IPS-18a (cell line): ENCODE measurements around the gene PTPRJ.

Source experiments
- H3K27ac ChIP-seq: one replicate; pipeline ENCODE4 v1.5.1; 2013; ENCODE audit warnings: low read length
- H3K27me3 ChIP-seq: one replicate; pipeline ENCODE4 v1.6.1; 2013; ENCODE audit warnings: mild to moderate bottlenecking, low read length; ENCODE audit not compliant: control insufficient read depth, insufficient read depth
- H3K36me3 ChIP-seq: one replicate; pipeline ENCODE4 v1.6.1; 2013; ENCODE audit warnings: low read depth, low read length; ENCODE audit not compliant: control insufficient read depth
- H3K4me1 ChIP-seq: one replicate; pipeline ENCODE4 v1.6.1; 2013; ENCODE audit warnings: low read depth, low read length; ENCODE audit not compliant: control insufficient read depth
- H3K4me3 ChIP-seq: one replicate; pipeline ENCODE4 v1.5.1; 2013; ENCODE audit warnings: low read length
- H3K9ac ChIP-seq: one replicate; pipeline ENCODE4 v1.6.1; 2013; ENCODE audit warnings: mild to moderate bottlenecking, low read length, moderate library complexity
- H3K9me3 ChIP-seq: one replicate; pipeline ENCODE4 v1.6.1; 2013; ENCODE audit warnings: low read depth, low read length; ENCODE audit not compliant: control insufficient read depth

The PTPRJ gene

DNA sequence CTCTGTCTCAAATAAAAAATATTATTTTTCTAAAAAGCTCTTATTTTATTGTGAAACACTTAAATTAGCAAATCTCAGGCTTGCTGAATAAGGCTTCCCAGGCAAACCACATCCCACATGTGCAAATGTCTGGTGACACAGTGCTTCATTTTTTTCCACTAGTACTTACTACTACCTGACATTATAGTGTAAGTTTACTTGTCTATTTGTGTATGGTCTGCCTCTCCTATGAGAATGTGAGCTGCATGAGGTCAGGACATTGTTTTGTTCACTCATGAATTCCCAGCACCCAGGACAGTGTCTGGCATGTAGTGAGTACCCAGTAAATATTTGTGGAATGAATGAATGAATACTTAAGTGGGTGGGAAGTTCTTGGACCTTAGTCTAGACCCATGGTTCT, 103.1 kb downstream of the PTPRJ start:
- Histone ChIP-seq H3K27ac (no peak overlapping the region), H3K9ac (no peak overlapping the region), H3K4me1 (peaks cover 5% of the 10 kb centered on the region), H3K4me3 (no peak overlapping the region), H3K9me3 (no peaks in the 10 kb centered on the region), H3K27me3 (no peaks in the 10 kb centered on the region), H3K36me3 (no peaks in the 10 kb centered on the region)

DNA sequence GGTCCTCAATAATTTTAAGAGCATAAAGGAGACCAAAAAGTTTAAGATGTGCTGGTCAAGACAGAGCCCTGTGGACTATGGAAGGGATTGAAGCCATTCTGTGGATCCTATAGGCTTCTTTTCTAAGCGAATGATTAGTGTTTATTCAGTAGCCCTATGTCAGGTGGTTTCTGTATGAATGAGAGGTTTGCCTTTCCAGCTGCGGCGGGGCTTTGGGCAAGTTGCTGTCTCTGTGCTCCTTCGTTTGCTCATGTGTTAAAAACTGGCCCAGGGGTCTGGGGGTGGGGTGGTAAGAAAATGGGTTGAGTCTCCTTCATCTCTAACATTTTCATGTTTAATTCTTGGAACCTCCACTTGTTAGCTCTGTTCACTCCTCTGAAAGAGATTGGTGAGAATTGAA, 105.3 kb downstream of the PTPRJ start:
- no peaks in the 10 kb centered on the region for H3K9me3 ChIP-seq
- no peak overlapping the region for H3K4me3 ChIP-seq
- no peak overlapping the region for H3K9ac ChIP-seq
- H3K36me3 ChIP-seq: no peaks in the 10 kb centered on the region
- no peak overlapping the region for H3K27ac ChIP-seq
- H3K27me3 ChIP-seq: no peaks in the 10 kb centered on the region
- H3K4me1 ChIP-seq: peaks cover 12% of the 10 kb centered on the region

DNA sequence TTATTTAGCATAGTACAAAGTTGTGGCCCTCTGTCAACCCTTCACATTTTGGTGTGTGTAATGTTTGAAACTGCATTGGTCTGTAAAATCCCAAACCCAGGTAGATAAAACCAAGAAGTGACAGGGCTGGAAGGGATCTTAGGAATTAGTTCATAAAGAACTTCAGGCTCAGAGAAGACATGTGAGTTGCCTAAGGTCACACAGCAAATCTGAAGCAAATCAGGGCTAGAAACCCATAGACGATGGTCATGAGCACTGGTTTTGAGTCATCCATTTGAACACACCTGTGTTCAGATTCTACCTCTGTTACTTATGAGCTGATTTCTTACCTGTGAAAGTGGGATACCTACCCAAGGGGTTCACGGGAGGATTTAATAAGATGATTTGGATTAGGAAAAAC, 107.1 kb downstream of the PTPRJ start:
- H3K9me3 ChIP-seq: no peaks in the 10 kb centered on the region
- peaks cover 10% of the 10 kb centered on the region for H3K4me1 ChIP-seq
- no peaks in the 10 kb centered on the region for H3K27me3 ChIP-seq
- no peak overlapping the region for H3K4me3 ChIP-seq
- no peaks in the 10 kb centered on the region for H3K36me3 ChIP-seq
- no peak overlapping the region for H3K27ac ChIP-seq
- no peak overlapping the region for H3K9ac ChIP-seq

- H3K4me3 ChIP-seq: no peak overlapping the region
- H3K36me3 ChIP-seq: no peaks in the 10 kb centered on the region
- H3K9ac ChIP-seq: no peak overlapping the region
- no peaks in the 10 kb centered on the region for H3K27me3 ChIP-seq
- H3K4me1 ChIP-seq: peaks cover 10% of the 10 kb centered on the region
- H3K9me3 ChIP-seq: no peaks in the 10 kb centered on the region
- H3K27ac ChIP-seq: no peak overlapping the region
Measured at GRCh38 chr11:48087974-48088681, 107.8 kb downstream of the PTPRJ start.

DNA sequence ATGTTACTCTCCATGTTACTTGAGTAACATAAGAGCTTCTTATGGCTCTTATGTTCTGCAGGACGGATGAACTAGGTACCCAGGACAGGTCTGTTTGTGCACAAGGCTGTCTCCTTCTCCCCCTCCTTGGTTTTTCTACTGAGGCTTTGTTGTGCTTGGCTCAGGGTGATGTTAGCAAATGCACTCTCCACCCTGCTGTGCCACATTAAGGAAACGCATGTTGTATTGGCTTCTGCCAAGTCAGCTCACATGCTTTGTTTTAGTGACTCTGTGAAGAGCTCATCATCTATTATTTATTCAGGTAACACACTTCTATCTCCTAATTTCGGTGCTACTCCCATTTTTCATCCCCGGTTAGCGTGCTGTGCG, 108.3 kb downstream of the PTPRJ start:
- no peak overlapping the region for H3K9ac ChIP-seq
- peaks cover 10% of the 10 kb centered on the region for H3K4me1 ChIP-seq
- H3K9me3 ChIP-seq: no peaks in the 10 kb centered on the region
- no peaks in the 10 kb centered on the region for H3K36me3 ChIP-seq
- H3K4me3 ChIP-seq: no peak overlapping the region
- no peaks in the 10 kb centered on the region for H3K27me3 ChIP-seq
- no peak overlapping the region for H3K27ac ChIP-seq

DNA sequence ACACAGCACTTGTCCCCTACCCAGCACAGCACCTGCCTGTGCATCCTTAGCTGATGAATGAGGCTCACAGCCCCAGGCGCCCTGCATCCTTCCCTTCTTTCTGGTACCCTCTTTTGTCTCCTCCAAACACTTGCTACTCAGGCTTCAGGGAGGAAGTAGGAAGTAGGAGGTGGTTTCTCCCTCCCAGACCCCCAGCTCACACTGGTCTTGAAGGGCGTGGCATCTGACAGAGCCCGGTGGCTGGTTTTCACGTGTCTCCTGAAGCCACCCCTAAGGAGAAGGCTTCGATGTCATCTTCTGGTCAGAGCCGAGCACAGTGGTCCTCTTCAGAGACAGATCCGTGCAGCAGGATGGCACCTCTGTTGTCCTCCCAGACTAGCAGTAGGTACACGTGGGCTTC, 109.8 kb downstream of the PTPRJ start:
- H3K9me3 ChIP-seq: no peaks in the 10 kb centered on the region
- H3K4me3 ChIP-seq: no peak overlapping the region
- no peaks in the 10 kb centered on the region for H3K36me3 ChIP-seq
- H3K27ac ChIP-seq: no peak overlapping the region
- H3K9ac ChIP-seq: no peak overlapping the region
- peaks cover 10% of the 10 kb centered on the region for H3K4me1 ChIP-seq
- H3K27me3 ChIP-seq: no peaks in the 10 kb centered on the region

DNA sequence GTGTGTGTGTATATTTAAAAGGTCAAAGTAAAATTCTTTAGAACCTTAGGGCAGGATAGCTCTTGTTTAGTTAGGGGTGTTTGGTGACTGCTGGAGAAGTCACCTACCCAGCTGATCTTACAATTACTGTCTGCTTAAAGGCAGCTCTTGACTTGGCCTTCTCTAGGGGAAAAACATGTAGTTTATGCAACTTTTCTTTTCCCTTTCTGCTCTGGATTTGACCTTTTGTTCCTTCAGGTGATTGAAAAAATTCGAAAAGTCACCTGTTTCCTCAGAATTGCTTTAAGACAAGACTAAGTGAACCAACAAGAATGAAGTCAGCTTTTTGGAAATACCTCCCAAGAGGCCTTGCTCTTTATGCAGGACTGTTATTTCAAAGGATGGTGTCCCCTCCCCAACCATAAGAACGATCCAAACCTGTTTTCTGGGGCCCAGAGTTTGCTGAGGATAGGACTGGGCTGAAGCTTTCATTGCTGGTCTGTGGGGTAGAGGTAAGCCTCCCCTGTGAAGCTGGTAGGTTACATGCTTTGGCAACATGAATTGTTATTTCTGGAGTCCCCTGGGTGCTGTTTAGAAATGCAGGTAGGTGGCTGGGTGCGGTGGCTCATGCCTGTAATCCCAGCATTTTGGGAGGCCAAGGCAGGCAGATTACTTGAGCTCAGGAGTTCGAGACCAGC, 111.2 kb downstream of the PTPRJ start:
- Histone ChIP-seq H3K27me3 (no peaks in the 10 kb centered on the region), H3K9me3 (no peaks in the 10 kb centered on the region), H3K4me1 (peaks cover 18% of the 10 kb centered on the region), H3K36me3 (no peaks in the 10 kb centered on the region), H3K4me3 (no peak overlapping the region), H3K9ac (no peak overlapping the region), H3K27ac (no peak overlapping the region)

GRCh38 chr11:48093323-48093722, 113.0 kb downstream of the PTPRJ start:
- Histone ChIP-seq H3K9ac (no peak overlapping the region), H3K4me3 (no peak overlapping the region), H3K27me3 (no peaks in the 10 kb centered on the region), H3K9me3 (no peaks in the 10 kb centered on the region), H3K36me3 (no peaks in the 10 kb centered on the region), H3K27ac (no peak overlapping the region), H3K4me1 (peaks cover 24% of the 10 kb centered on the region)

DNA sequence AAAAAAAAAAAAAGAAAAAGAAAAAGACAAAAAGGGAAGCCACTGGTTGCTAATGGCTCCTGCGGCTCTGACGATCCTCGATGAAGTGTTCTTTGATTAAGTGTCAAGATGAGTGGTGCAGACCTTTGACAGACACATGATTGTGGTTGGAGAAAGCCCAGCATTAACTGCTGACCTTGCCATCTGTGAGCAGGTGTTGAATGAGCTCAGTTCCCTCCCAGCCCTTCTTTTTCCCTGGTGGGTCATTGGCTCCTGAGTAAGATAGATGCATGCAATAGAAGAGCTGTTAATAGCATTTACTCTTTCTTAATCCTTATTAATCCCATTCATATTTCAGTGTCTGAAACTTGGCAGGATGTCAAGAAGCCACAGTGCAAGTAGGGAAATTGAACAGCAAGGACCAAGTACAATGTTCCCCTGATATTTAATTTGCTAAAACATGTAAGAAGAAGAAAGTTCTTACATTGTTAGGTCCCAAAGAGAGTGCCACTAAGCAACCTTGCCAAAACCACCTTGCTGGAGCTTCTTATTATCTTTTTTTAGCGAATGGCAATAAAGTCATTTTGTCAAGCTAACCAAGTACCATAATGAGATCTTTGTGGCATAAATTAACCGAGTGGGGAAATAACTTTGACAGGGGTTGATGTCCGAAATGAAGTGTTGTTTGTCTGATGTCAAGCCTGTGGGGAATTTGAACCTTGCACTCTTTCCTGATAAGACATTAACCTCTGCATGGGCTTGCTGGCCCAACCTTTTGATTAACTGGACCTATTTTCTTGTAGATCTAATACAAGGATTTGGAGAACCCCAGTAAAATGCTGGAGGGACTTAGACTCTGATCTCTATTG, 113.7 kb downstream of the PTPRJ start:
- H3K9me3 ChIP-seq: no peaks in the 10 kb centered on the region
- H3K36me3 ChIP-seq: no peaks in the 10 kb centered on the region
- H3K4me3 ChIP-seq: no peak overlapping the region
- H3K27me3 ChIP-seq: no peaks in the 10 kb centered on the region
- H3K9ac ChIP-seq: no peak overlapping the region
- peaks cover 17% of the 10 kb centered on the region for H3K4me1 ChIP-seq
- no peak overlapping the region for H3K27ac ChIP-seq

DNA sequence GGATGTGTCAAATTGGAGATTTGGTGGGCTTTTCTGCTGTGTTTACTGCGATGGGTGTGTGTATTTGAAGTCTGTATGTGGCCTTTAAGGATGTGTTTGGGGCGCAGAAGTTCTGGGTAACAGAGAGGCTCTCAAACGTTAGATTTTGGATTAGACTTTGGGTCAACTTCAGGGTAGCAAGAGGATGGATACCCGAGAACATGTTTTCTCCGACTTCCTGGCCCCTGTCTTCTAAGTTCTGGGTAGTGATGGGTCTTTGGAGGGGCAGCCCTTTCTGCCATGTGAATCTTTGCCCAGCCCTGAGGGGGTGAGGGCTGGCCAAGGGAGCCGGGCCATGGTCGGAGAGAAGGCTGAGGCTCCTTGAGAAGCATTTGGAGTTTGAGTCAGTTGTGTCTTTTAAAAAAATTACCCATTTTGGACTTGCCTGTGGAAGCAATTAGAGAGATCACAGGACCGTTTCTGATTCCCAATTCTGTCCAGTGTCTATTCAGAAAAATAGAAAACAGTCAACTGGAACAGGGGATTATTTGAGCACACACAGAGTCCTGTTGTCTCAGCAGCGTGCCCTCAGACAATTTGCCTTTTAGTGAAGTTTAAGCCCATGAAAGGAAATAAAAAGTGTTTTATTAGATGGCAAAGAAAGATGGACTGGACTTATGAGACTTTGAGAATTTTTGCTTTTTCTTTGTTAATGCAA, 114.4 kb downstream of the PTPRJ start:
- Histone ChIP-seq H3K4me1 (peaks cover 16% of the 10 kb centered on the region), H3K9ac (no peak overlapping the region)

DNA sequence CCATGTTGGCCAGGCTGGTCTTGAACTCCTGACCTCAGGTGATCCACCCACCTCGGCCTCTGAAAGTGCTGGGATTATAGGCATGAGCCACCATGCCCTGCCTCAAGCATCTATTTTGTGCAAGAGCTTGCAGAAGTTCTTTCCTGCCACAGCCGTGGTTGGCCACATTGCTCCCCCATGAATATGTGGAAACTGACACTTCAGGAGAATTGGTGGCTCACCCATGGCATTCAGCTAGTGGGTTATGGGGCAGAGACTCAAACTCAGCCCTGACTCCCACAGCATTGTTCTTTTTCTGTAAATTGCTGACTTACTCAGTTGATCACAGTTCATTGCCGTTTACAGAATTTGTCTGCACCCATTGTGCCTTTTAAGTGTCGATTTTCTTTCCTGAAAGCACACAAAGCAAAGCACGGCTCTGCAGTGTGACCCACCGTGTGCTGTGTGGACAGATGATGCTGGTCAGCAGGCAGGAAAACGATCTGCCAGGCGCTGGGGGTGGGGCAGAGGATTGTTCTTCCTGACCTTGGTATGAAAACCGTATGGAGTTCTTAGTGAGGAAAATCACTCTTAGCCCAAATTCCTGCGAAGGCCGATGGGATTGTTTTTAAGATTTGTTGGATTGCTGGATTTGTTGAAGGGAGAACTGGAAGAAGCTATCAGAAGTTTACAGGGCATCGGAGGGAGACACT, 115.6 kb downstream of the PTPRJ start:
- H3K4me1 ChIP-seq: peaks cover 17% of the 10 kb centered on the region
- H3K9ac ChIP-seq: no peak overlapping the region
- no peaks in the 10 kb centered on the region for H3K9me3 ChIP-seq
- H3K4me3 ChIP-seq: no peak overlapping the region
- no peaks in the 10 kb centered on the region for H3K36me3 ChIP-seq
- no peaks in the 10 kb centered on the region for H3K27me3 ChIP-seq
- no peak overlapping the region for H3K27ac ChIP-seq

More for the DNA sequence above, 114.4 kb downstream of the PTPRJ start:
- Histone ChIP-seq H3K4me3 (no peak overlapping the region), H3K9me3 (no peaks in the 10 kb centered on the region), H3K36me3 (no peaks in the 10 kb centered on the region), H3K27me3 (no peaks in the 10 kb centered on the region), H3K27ac (no peak overlapping the region)
